HL-60 (cell line): ENCODE data around the gene TJP1.

ENCODE experiments used
- DNase-seq, 2 experiments: peaks; one replicate each; pipeline ENCODE4 v3.0.0-alpha.2; 2010 to 2020; ENCODE audit warnings: low read depth in 1 of 2, low spot score in 1 of 2
- H3K27ac ChIP-seq: fragments of 250-450 bp; sonication (Bioruptor Pico); replicated peaks from 2 replicates; pipeline ENCODE4 v1.5.1; 2020; ENCODE audit warnings: mild to moderate bottlenecking, moderate library complexity
- H3K27me3 ChIP-seq: fragments of 250-450 bp; sonication (Bioruptor Pico); 2 replicates; pipeline ENCODE4 v1.5.1; 2021; ENCODE audit warnings: mild to moderate bottlenecking, moderate library complexity; ENCODE audit not compliant: insufficient read depth, poor library complexity, severe bottlenecking
- H3K4me3 ChIP-seq: replicated peaks from 2 replicates; pipeline ENCODE4 v1.5.1; 2011; ENCODE audit warnings: mild to moderate bottlenecking, control low read depth, low read length; ENCODE audit not compliant: insufficient read depth
- GABPA ChIP-seq: IDR thresholded peaks from 2 replicates; pipeline ENCODE4 v1.6.1; 2012; ENCODE audit warnings: low read depth
- POLR2AphosphoS5 ChIP-seq: IDR thresholded peaks from 2 replicates; pipeline ENCODE4 v1.6.1; 2012; ENCODE audit warnings: low read depth
- SPI1 ChIP-seq: IDR thresholded peaks from 2 replicates; pipeline ENCODE4 v1.6.1; 2012; ENCODE audit warnings: low read depth, mild to moderate bottlenecking, borderline replicate concordance
- TF ChIP-seq, protein P1 (sequence below): IDR thresholded peaks from 2 replicates; pipeline ENCODE4 v1.6.1; 2012; ENCODE audit warnings: low read depth; ENCODE audit not compliant: insufficient replicate concordance
- TF ChIP-seq, protein P2 (sequence below): IDR thresholded peaks from one replicate; pipeline ENCODE4 v1.5.1; 2011; ENCODE audit warnings: low read length, control low read depth, inconsistent platforms; ENCODE audit not compliant: insufficient read depth

Gene TJP1

DNA sequence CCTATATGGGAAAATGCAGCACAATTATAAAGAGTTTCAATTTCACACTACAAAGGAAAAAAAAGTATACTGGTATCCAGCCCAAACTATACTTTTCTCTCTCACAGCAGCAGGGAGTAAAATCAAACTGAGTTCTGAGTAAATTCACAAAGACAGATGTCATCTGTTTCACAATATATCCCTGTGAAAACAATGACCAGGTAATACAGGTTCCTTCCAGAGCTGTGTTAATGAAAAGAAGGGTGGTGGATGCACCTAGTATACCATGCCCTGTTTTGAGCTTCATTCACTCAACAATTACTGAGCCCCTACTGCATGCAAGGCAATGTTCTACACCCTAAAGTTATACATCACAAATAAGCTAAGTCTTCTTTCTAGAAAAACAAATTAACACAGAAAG is 108.5 kb downstream of the TJP1 start:
- Histone ChIP-seq H3K27me3 (no peaks in the 10 kb centered on the region), H3K27ac (no peak overlapping the region), H3K4me3 (no peak overlapping the region)
- DNase-seq = no peak
- TF ChIP-seq SPI1 (no peak), GABPA (no peak), POLR2AphosphoS5 (no peak)
- TF ChIP-seq, protein P1, sequence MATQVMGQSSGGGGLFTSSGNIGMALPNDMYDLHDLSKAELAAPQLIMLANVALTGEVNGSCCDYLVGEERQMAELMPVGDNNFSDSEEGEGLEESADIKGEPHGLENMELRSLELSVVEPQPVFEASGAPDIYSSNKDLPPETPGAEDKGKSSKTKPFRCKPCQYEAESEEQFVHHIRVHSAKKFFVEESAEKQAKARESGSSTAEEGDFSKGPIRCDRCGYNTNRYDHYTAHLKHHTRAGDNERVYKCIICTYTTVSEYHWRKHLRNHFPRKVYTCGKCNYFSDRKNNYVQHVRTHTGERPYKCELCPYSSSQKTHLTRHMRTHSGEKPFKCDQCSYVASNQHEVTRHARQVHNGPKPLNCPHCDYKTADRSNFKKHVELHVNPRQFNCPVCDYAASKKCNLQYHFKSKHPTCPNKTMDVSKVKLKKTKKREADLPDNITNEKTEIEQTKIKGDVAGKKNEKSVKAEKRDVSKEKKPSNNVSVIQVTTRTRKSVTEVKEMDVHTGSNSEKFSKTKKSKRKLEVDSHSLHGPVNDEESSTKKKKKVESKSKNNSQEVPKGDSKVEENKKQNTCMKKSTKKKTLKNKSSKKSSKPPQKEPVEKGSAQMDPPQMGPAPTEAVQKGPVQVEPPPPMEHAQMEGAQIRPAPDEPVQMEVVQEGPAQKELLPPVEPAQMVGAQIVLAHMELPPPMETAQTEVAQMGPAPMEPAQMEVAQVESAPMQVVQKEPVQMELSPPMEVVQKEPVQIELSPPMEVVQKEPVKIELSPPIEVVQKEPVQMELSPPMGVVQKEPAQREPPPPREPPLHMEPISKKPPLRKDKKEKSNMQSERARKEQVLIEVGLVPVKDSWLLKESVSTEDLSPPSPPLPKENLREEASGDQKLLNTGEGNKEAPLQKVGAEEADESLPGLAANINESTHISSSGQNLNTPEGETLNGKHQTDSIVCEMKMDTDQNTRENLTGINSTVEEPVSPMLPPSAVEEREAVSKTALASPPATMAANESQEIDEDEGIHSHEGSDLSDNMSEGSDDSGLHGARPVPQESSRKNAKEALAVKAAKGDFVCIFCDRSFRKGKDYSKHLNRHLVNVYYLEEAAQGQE = no peak
- TF ChIP-seq, protein P2, sequence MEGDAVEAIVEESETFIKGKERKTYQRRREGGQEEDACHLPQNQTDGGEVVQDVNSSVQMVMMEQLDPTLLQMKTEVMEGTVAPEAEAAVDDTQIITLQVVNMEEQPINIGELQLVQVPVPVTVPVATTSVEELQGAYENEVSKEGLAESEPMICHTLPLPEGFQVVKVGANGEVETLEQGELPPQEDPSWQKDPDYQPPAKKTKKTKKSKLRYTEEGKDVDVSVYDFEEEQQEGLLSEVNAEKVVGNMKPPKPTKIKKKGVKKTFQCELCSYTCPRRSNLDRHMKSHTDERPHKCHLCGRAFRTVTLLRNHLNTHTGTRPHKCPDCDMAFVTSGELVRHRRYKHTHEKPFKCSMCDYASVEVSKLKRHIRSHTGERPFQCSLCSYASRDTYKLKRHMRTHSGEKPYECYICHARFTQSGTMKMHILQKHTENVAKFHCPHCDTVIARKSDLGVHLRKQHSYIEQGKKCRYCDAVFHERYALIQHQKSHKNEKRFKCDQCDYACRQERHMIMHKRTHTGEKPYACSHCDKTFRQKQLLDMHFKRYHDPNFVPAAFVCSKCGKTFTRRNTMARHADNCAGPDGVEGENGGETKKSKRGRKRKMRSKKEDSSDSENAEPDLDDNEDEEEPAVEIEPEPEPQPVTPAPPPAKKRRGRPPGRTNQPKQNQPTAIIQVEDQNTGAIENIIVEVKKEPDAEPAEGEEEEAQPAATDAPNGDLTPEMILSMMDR = no peak

DNA sequence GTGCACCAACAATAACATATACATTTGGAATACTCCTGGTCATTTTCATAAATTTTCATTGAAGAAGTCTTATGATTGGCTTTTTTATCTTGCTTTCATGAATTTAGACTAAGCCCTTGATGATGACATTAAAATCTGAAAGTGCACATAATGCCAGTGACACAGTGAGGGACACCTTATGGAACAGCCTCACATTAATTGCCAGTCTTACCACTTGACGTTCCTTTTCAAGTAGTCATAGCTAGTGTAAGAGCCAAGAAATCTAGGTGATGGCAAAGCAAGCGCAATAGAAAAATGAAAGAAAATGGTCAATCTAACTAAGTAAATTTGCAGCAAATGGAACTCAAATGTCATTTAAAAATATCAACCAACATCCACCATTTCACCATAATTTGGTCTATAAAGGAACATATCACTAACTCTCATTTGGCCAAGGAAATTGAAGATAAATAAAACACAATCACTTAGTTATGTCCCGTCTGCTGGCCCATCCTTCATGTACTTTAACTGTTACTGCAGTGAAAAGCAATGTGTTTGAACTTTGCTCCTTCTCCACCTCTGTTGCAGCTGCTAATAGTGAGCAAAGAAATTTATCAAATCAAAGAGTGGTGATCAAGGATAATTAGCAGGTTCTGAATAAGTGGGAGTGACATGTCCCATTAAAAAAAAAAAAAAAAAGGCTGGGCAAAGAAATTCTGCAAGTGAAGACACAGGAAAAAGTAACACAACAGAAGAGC is 110.0 kb downstream of the TJP1 start:
- TF ChIP-seq SPI1 (no peak), GABPA (no peak), POLR2AphosphoS5 (no peak)
- TF ChIP-seq, protein P2 = no peak
- TF ChIP-seq, protein P1 = no peak
- no peak for DNase-seq
- no peak overlapping the region for H3K27ac ChIP-seq
- H3K4me3 ChIP-seq = no peak overlapping the region
- no peaks in the 10 kb centered on the region for H3K27me3 ChIP-seq

GRCh38 chr15:29711531-29711930 is 110.7 kb downstream of the TJP1 start:
- H3K27me3 ChIP-seq = no peaks in the 10 kb centered on the region
- H3K4me3 ChIP-seq = no peak overlapping the region
- DNase-seq = no peak
- TF ChIP-seq GABPA (no peak), POLR2AphosphoS5 (no peak), SPI1 (no peak)
- TF ChIP-seq, protein P1 = no peak
- TF ChIP-seq, protein P2 = no peak
- no peak overlapping the region for H3K27ac ChIP-seq
